HepG2 (cell line): ENCODE data around the gene GRHL1. TPM values are rescaled to one million over a fixed set of nuclear protein-coding genes. Genes with fewer than 3 reads are reported as not detected.

ENCODE experiments used
- ATAC-seq: fragments of 200-7000 bp; cut with Tn5 transposase; 3 replicates; pipeline ENCODE4 v1.9.1; 2020; ENCODE audit warnings: mild to moderate bottlenecking, moderate library complexity
- BruUV-seq: library from RNA; stranded (reverse); fragments of 400-500 nt; replicated peaks from 2 replicates; lab custom pipeline; 2021; lab: Mats Ljungman, UMichigan
- CTCF ChIA-PET: fragments of 300-600 bp; formaldehyde crosslinking; extraction: SDS; loops from one replicate; lab custom pipeline; 2021; ENCODE audit warnings: low total read pairs, inconsistent platforms, low intra/inter-chr PET ratio; lab: Yijun Ruan, JAX
- POLR2A ChIA-PET: fragments of 350-600 bp; sonication (Branson Sonifier 250); formaldehyde crosslinking; loops from one replicate; lab custom pipeline; 2020; ENCODE audit warnings: antibody characterized with exemption, inconsistent platforms; lab: Yijun Ruan, JAX
- DNase-seq: peaks from one replicate; pipeline ENCODE4 v3.0.0-alpha.2; 2015; ENCODE audit warnings: low spot score
- FAIRE-seq: peaks from 3 replicates; lab custom pipeline; 2011; peaks lifted over from hg19 to GRCh38; lab: Jason Lieb, UNC
- H2AFZ ChIP-seq: one replicate; pipeline ENCODE4 v1.6.1; 2011; ENCODE audit warnings: low read length, inconsistent platforms
- H3K27ac ChIP-seq: fragments of 300-600 bp; 3 replicates; pipeline ENCODE4 v1.8.0; 2011; ENCODE audit warnings: mixed run types, mild to moderate bottlenecking, mixed read lengths, low read length, inconsistent platforms; ENCODE audit not compliant: insufficient read depth; ENCODE audit errors: extremely low read length
- H3K27me3 ChIP-seq, 2 experiments: fragments of 200-600 bp in 1 of 2; 2 replicates in 1 of 2; 3 replicates in 1 of 2; pipeline versions ENCODE4 v1.6.0 to v1.8.0; 2011; ENCODE audit warnings: low read length in 2 of 2, mild to moderate bottlenecking in 2 of 2, moderate library complexity in 2 of 2, inconsistent platforms in 1 of 2; ENCODE audit not compliant: insufficient read depth in 2 of 2, control insufficient read depth in 1 of 2
- H3K36me3 ChIP-seq, 2 experiments: fragments of 200-600 bp in 1 of 2; replicated peaks in 1 of 2; 2 replicates in 1 of 2; 3 replicates in 1 of 2; pipeline versions ENCODE4 v1.5.1 to v1.8.0; 2011; ENCODE audit warnings: low read length in 2 of 2, inconsistent platforms in 1 of 2; ENCODE audit not compliant: insufficient read depth in 2 of 2, control insufficient read depth in 1 of 2
- H3K4me1 ChIP-seq: 2 replicates; pipeline ENCODE4 v1.5.1; 2012; ENCODE audit warnings: low read length, inconsistent platforms; ENCODE audit not compliant: insufficient read depth
- H3K4me2 ChIP-seq: 2 replicates; pipeline ENCODE4 v1.6.0; 2011; ENCODE audit warnings: low read depth, low read length, inconsistent platforms
- H3K4me3 ChIP-seq, 3 experiments: fragments of 200-600 bp in 1 of 3; sonication (generic), shearing (Covaris generic) in 1 of 3; replicated peaks in 1 of 3; 2 replicates each; pipeline ENCODE4 v1.5.1; 2011 to 2016; ENCODE audit warnings: low read length in 3 of 3, inconsistent platforms in 2 of 3, low read depth in 2 of 3, mild to moderate bottlenecking in 2 of 3, control low read depth in 1 of 3, mixed read lengths in 1 of 3; ENCODE audit not compliant: insufficient read depth in 1 of 3
- H3K79me2 ChIP-seq: one replicate; pipeline ENCODE4 v1.6.1; 2011; ENCODE audit warnings: low read length, inconsistent platforms; ENCODE audit not compliant: insufficient read depth
- H3K9ac ChIP-seq: 2 replicates; pipeline ENCODE4 v1.6.0; 2011; ENCODE audit warnings: mild to moderate bottlenecking, low read depth, low read length, inconsistent platforms; ENCODE audit not compliant: insufficient read depth
- H3K9me3 ChIP-seq: 2 replicates; pipeline ENCODE4 v1.5.1; 2012; ENCODE audit warnings: mild to moderate bottlenecking, low read length
- H4K20me1 ChIP-seq: 2 replicates; pipeline ENCODE4 v1.6.0; 2011; ENCODE audit warnings: inconsistent platforms, mild to moderate bottlenecking, low read length, moderate library complexity; ENCODE audit not compliant: insufficient read depth
- HDAC6 ChIP-seq: fragments of 200-600 bp; sonication (generic); IDR thresholded peaks from 2 replicates; pipeline ENCODE4 v1.7.0; 2017; ENCODE audit warnings: mild to moderate bottlenecking, antibody characterized with exemption, low read length, low read depth
- KAT8 ChIP-seq: IDR thresholded peaks from 2 replicates; pipeline ENCODE4 v1.6.1; 2016; ENCODE audit warnings: missing genetic modification reagents, missing compliant biosample characterization
- KLF12 ChIP-seq: sonication (generic); formaldehyde crosslinking; IDR thresholded peaks from 2 replicates; pipeline ENCODE4 v1.4.0; 2020; ENCODE audit warnings: missing genetic modification reagents, borderline replicate concordance
- MED1 ChIP-seq: sonication (generic); formaldehyde crosslinking; IDR thresholded peaks from 2 replicates; pipeline ENCODE4 v1.4.0; 2020; ENCODE audit warnings: missing genetic modification reagents
- MEF2D ChIP-seq: sonication (generic); formaldehyde crosslinking; IDR thresholded peaks from 2 replicates; pipeline ENCODE4 v1.5.1; 2020; ENCODE audit warnings: mild to moderate bottlenecking, missing genetic modification reagents
- PHF8 ChIP-seq: sonication (generic); formaldehyde crosslinking; IDR thresholded peaks from 2 replicates; pipeline ENCODE4 v1.5.0; 2020; ENCODE audit warnings: missing genetic modification reagents
- SAFB2 ChIP-seq: sonication (generic); formaldehyde crosslinking; IDR thresholded peaks from 2 replicates; pipeline ENCODE4 v1.5.1; 2020; ENCODE audit warnings: missing genetic modification reagents, low read depth, mild to moderate bottlenecking, borderline replicate concordance
- SALL2 ChIP-seq: sonication (generic); formaldehyde crosslinking; IDR thresholded peaks from 2 replicates; pipeline ENCODE4 v1.8.1; 2023; ENCODE audit warnings: mild to moderate bottlenecking, missing genetic modification reagents, inconsistent platforms
- SP1 ChIP-seq, 2 experiments: fragments of 450-650 bp in 1 of 2; sonication (generic) in 1 of 2; formaldehyde crosslinking in 1 of 2; IDR thresholded peaks; 2 replicates each; pipeline versions ENCODE4 v1.4.0 to v1.6.1; 2016 to 2020; ENCODE audit warnings: missing genetic modification reagents in 1 of 2
- TAF15 ChIP-seq: fragments of 200-400 bp; formaldehyde crosslinking; IDR thresholded peaks from one replicate; pipeline ENCODE4 v1.6.1; 2018; ENCODE audit warnings: mild to moderate bottlenecking, low read depth, low read length; ENCODE audit not compliant: poor library complexity, severe bottlenecking
- ZEB1 ChIP-seq: IDR thresholded peaks from 2 replicates; pipeline ENCODE4 v1.6.1; 2012; ENCODE audit warnings: mild to moderate bottlenecking, low read depth, inconsistent platforms; ENCODE audit not compliant: insufficient replicate concordance
- ZFP1 ChIP-seq: IDR thresholded peaks from 2 replicates; pipeline ENCODE4 v1.6.1; 2016
- ZNF326 ChIP-seq: sonication (generic); formaldehyde crosslinking; IDR thresholded peaks from 2 replicates; pipeline ENCODE4 v1.4.0; 2020; ENCODE audit warnings: missing genetic modification reagents, borderline replicate concordance
- ZNF446 ChIP-seq: sonication (generic); formaldehyde crosslinking; IDR thresholded peaks from 2 replicates; pipeline ENCODE4 v1.5.0; 2020; ENCODE audit warnings: mild to moderate bottlenecking, missing genetic modification reagents
- ZNF546 ChIP-seq: sonication (generic); formaldehyde crosslinking; conservative IDR thresholded peaks from 2 replicates; pipeline ENCODE4 v1.8.1; 2023; ENCODE audit warnings: mild to moderate bottlenecking, missing genetic modification reagents
- ZSCAN12 ChIP-seq: sonication (generic); formaldehyde crosslinking; IDR thresholded peaks from 2 replicates; pipeline ENCODE4 v1.9.0; 2021; ENCODE audit warnings: mild to moderate bottlenecking, missing genetic modification reagents
- ZSCAN22 ChIP-seq: sonication (generic); formaldehyde crosslinking; IDR thresholded peaks from 2 replicates; pipeline ENCODE4 v1.4.0; 2020; ENCODE audit warnings: mild to moderate bottlenecking, missing genetic modification reagents
- WGBS: methylation state at CpG from one replicate; pipeline ENCODE4 v1.1.6; 2017; ENCODE audit warnings: low lambda C conversion rate; 5-methylcytosine and 5-hydroxymethylcytosine counted together
- in situ Hi-C: cut with HindIII; loops from 2 replicates; pipeline ENCODE4 v1.10.0; 2017; ENCODE audit warnings: low pct_unique_long_range_greater_than_20kb; ENCODE audit not compliant: extremely low pct_ligation_motif_present
- intact Hi-C: fragments of 100-400 bp; cut with micrococcal nuclease; formaldehyde crosslinking; loops from one replicate; pipeline ENCODE4 v1.10.0; 2022; ENCODE audit not compliant: unreplicated experiment
- polyA plus RNA-seq, 8 experiments: library from polyadenylated mRNA; depleted of rRNA in 3 of 8; stranded (reverse) in 7 of 8; unstranded in 1 of 8; fragments of >200 nt; fragmentation: Illumina TruSeq in 4 of 8; extraction: Trizol in 4 of 8; gene quantifications; 2 replicates each; pipeline versions ENCODE4 v1.2.1 to v1.2.3, GENCODE V29; 2011 to 2016; ENCODE audit warnings: low read depth in 4 of 8, missing spikeins in 1 of 8, mixed read lengths in 1 of 8; ENCODE audit not compliant: insufficient read depth in 1 of 8
- total RNA-seq, 5 experiments: library from RNA; depleted of rRNA; stranded (reverse); fragments of >200 nt; fragmentation: Illumina TruSeq; extraction: Trizol; gene quantifications; 2 replicates each; pipeline ENCODE4 v1.2.3, GENCODE V29; 2016; ENCODE audit warnings: low read depth in 1 of 5
- TF ChIP-seq, protein P1 (sequence below): sonication (generic); formaldehyde crosslinking; IDR thresholded peaks from 2 replicates; pipeline ENCODE4 v1.4.0; 2020; ENCODE audit warnings: low read depth, mild to moderate bottlenecking, missing genetic modification reagents
- TF ChIP-seq, protein P2 (sequence below): sonication (generic); formaldehyde crosslinking; IDR thresholded peaks from 2 replicates; pipeline ENCODE4; 2020; ENCODE audit warnings: missing genetic modification reagents, mild to moderate bottlenecking, borderline replicate concordance

The GRHL1 gene
- total and polyA plus RNA-seq, 2 of the 13 experiments (the other 11 are each of a cell fraction or from before 2014, with no cell fraction given): 9.3 to 12.0 TPM

DNA sequence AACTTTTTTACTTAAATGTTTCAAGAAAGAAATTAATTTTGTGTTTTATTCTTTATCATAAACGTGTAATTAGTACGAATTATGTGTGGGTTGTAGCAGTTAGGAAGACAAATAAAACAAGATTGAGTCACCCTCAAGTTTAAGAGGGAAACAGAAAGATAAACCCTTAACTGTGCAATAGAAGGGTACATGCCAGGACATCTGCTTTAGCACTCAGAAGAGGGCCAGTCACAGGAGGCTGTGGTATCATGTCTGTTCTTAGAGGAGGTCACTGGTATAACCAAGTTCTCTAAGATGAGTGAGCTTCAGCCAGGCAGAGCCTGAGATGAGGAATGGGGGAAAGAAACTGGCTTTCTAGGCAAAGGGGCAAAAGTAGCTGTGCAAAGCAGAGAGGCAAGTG is 42.4 kb upstream of the GRHL1 start:
- POLR2A ChIA-PET: no interaction called here
- BruUV-seq: no TSS peak
- H2AFZ ChIP-seq: no peak overlapping the region

More for the DNA sequence above, 42.4 kb upstream of the GRHL1 start:
- Histone ChIP-seq H3K4me3 (no peak overlapping the region), H3K9ac (no peak overlapping the region), H3K36me3 (peaks cover 1 to 16% of the 10 kb centered on the region in 2 experiments; a peak in 4 of 5 replicates), H4K20me1 (no peaks in the 10 kb centered on the region), H3K9me3 (no peaks in the 10 kb centered on the region), H3K27ac (no peak overlapping the region), H3K79me2 (no peaks in the 10 kb centered on the region), H3K27me3 (no peaks in the 10 kb centered on the region), H3K4me1 (peaks cover 21% of the 10 kb centered on the region), H3K4me2 (no peak overlapping the region)
- no peak for DNase-seq
- TF ChIP-seq ZSCAN22 (no peak), PHF8 (CRISPR knock-in tag) (no peak), TAF15 (no peak), ZNF446 (CRISPR knock-in tag) (no peak), MED1 (no peak), SAFB2 (CRISPR knock-in tag) (no peak), SP1 (IDR thresholded peaks at IDR 0.05) (no peak), SP1 (CRISPR knock-in tag; IDR thresholded peaks at IDR 0.05) (no peak), ZSCAN12 (no peak), KLF12 (CRISPR knock-in tag) (no peak), SALL2 (CRISPR knock-in tag) (no peak), ZEB1 (no peak), ZFP1 (CRISPR knock-in tag) (no peak), MEF2D (CRISPR knock-in tag) (no peak), ZNF326 (CRISPR knock-in tag) (no peak), KAT8 (CRISPR knock-in tag) (no peak), ZNF546 (CRISPR knock-in tag) (no peak), HDAC6 (no peak)
- TF ChIP-seq, protein P1, sequence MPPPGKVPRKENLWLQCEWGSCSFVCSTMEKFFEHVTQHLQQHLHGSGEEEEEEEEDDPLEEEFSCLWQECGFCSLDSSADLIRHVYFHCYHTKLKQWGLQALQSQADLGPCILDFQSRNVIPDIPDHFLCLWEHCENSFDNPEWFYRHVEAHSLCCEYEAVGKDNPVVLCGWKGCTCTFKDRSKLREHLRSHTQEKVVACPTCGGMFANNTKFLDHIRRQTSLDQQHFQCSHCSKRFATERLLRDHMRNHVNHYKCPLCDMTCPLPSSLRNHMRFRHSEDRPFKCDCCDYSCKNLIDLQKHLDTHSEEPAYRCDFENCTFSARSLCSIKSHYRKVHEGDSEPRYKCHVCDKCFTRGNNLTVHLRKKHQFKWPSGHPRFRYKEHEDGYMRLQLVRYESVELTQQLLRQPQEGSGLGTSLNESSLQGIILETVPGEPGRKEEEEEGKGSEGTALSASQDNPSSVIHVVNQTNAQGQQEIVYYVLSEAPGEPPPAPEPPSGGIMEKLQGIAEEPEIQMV (CRISPR knock-in tag): no peak
- TF ChIP-seq, protein P2, sequence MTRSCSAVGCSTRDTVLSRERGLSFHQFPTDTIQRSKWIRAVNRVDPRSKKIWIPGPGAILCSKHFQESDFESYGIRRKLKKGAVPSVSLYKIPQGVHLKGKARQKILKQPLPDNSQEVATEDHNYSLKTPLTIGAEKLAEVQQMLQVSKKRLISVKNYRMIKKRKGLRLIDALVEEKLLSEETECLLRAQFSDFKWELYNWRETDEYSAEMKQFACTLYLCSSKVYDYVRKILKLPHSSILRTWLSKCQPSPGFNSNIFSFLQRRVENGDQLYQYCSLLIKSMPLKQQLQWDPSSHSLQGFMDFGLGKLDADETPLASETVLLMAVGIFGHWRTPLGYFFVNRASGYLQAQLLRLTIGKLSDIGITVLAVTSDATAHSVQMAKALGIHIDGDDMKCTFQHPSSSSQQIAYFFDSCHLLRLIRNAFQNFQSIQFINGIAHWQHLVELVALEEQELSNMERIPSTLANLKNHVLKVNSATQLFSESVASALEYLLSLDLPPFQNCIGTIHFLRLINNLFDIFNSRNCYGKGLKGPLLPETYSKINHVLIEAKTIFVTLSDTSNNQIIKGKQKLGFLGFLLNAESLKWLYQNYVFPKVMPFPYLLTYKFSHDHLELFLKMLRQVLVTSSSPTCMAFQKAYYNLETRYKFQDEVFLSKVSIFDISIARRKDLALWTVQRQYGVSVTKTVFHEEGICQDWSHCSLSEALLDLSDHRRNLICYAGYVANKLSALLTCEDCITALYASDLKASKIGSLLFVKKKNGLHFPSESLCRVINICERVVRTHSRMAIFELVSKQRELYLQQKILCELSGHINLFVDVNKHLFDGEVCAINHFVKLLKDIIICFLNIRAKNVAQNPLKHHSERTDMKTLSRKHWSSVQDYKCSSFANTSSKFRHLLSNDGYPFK: no peak
- intact Hi-C loops (no loop called here), in situ Hi-C loops (no loop called here)
- ATAC-seq: no peak
- CTCF ChIA-PET: no interaction called here
- no peak for FAIRE-seq
- 92% methylated on average over 2 of the region's 2 CpGs for WGBS
